ENCODE measurements around the gene FBXO33. TPM values are rescaled to one million over a fixed set of nuclear protein-coding genes. Genes with fewer than 3 reads are reported as not detected.

FBXO33 gene
- total RNA-seq, 1 experiment from 2014 or later = 3.9 TPM

GRCh38 chr14:39381366-39381765 lies 50.9 kb downstream of the FBXO33 start:
- POLR2A ChIA-PET = interaction anchor here (0.6 to 1.9 kb wide), 3 partner anchors 10 to 51 kb away, joined by 3 to 9 read pairs (median 3); no protein-coding TSS in a partner anchor

GRCh38 chr14:39376667-39377403 lies 55.4 kb downstream of the FBXO33 start:
- Mint-ChIP-seq H3K27ac (ENCODE audit: low read depth, unreplicated experiment) (peak overlapping the region; percentile 72), H3K4me3 (ENCODE audit: unreplicated experiment) (no peak overlapping the region), H3K27me3 (ENCODE audit: insufficient read depth, unreplicated experiment) (no peaks in the 10 kb centered on the region), H3K4me1 (ENCODE audit: insufficient read depth, unreplicated experiment) (peaks cover 9% of the 10 kb centered on the region), H3K36me3 (ENCODE audit: insufficient read depth, unreplicated experiment) (peaks cover 14% of the 10 kb centered on the region), H3K9me3 (ENCODE audit: unreplicated experiment) (no peaks in the 10 kb centered on the region)
- ChIA-PET POLR2A (interaction anchor here (0.7 to 1.2 kb wide), 3 partner anchors 16 to 263 kb away, joined by 3 to 4 read pairs (median 3); partner anchors contain the start of gene GEMIN2), CTCF (interaction anchor here (0.6 kb wide), 2 partner anchors 12 to 270 kb away, joined by 3 to 4 read pairs; no protein-coding TSS in a partner anchor)
- intact Hi-C loops (cut with micrococcal nuclease) = no loop called here
- no peak for TF ChIP-seq CTCF (IDR thresholded peaks at IDR 0.05; ENCODE audit: unreplicated experiment)
- peak; percentile 17 for DNase-seq (ENCODE audit: unreplicated experiment)
- no TSS peak for BruUV-seq (replicated peaks)

More at GRCh38 chr14:39381366-39381765, 50.9 kb downstream of the FBXO33 start:
- no peak for TF ChIP-seq CTCF (IDR thresholded peaks at IDR 0.05; ENCODE audit: unreplicated experiment)
- H3K36me3 Mint-ChIP-seq (ENCODE audit: insufficient read depth, unreplicated experiment) = peaks cover 4% of the 10 kb centered on the region
- no peaks in the 10 kb centered on the region for H3K9me3 Mint-ChIP-seq (ENCODE audit: unreplicated experiment)
- BruUV-seq (replicated peaks) = no TSS peak
- no peak for DNase-seq (ENCODE audit: unreplicated experiment)
- CTCF ChIA-PET = interaction anchor here (0.6 to 1.5 kb wide), 3 partner anchors 9 to 45 kb away, joined by 3 to 4 read pairs (median 3); no protein-coding TSS in a partner anchor
- no peak overlapping the region for H3K27ac Mint-ChIP-seq (ENCODE audit: low read depth, unreplicated experiment)
- peaks cover 9% of the 10 kb centered on the region for H3K4me1 Mint-ChIP-seq (ENCODE audit: insufficient read depth, unreplicated experiment)
- H3K27me3 Mint-ChIP-seq (ENCODE audit: insufficient read depth, unreplicated experiment) = no peaks in the 10 kb centered on the region
- intact Hi-C loops (cut with micrococcal nuclease) = no loop called here
- no peak overlapping the region for H3K4me3 Mint-ChIP-seq (ENCODE audit: unreplicated experiment)

- ChIA-PET POLR2A (interaction anchor here (0.6 kb wide), 1 partner anchor 16 kb away, joined by 3 read pairs; no protein-coding TSS in a partner anchor), CTCF (interaction anchor here (1.0 to 1.2 kb wide), 3 partner anchors 18 to 293 kb away, joined by 3 to 4 read pairs (median 3); no protein-coding TSS in a partner anchor)
- Mint-ChIP-seq H3K4me3 (ENCODE audit: unreplicated experiment) (no peak overlapping the region), H3K9me3 (ENCODE audit: unreplicated experiment) (no peaks in the 10 kb centered on the region), H3K36me3 (ENCODE audit: insufficient read depth, unreplicated experiment) (peaks cover 29% of the 10 kb centered on the region), H3K4me1 (ENCODE audit: insufficient read depth, unreplicated experiment) (peaks cover 9% of the 10 kb centered on the region), H3K27ac (ENCODE audit: low read depth, unreplicated experiment) (no peak overlapping the region), H3K27me3 (ENCODE audit: insufficient read depth, unreplicated experiment) (no peaks in the 10 kb centered on the region)
- no TSS peak for BruUV-seq (replicated peaks)
- no peak for DNase-seq (ENCODE audit: unreplicated experiment)
- no peak for TF ChIP-seq CTCF (IDR thresholded peaks at IDR 0.05; ENCODE audit: unreplicated experiment)
- intact Hi-C loops (cut with micrococcal nuclease) = no loop called here
Observed at GRCh38 chr14:39374851-39375250, 57.4 kb downstream of the FBXO33 start.

- intact Hi-C loops (cut with micrococcal nuclease) = no loop called here
- peak; percentile 10 for DNase-seq (ENCODE audit: unreplicated experiment)
- BruUV-seq (replicated peaks) = no TSS peak
- CTCF ChIA-PET = interaction anchor here (0.6 to 1.6 kb wide), 2 partner anchors 8 to 1498 kb away, joined by 3 read pairs; no protein-coding TSS in a partner anchor
- no peak for TF ChIP-seq CTCF (IDR thresholded peaks at IDR 0.05; ENCODE audit: unreplicated experiment)
- POLR2A ChIA-PET = no interaction called here
- no peaks in the 10 kb centered on the region for H3K9me3 Mint-ChIP-seq (ENCODE audit: unreplicated experiment)
- H3K36me3 Mint-ChIP-seq (ENCODE audit: insufficient read depth, unreplicated experiment) = peaks cover 42% of the 10 kb centered on the region
- no peak overlapping the region for H3K27ac Mint-ChIP-seq (ENCODE audit: low read depth, unreplicated experiment)
- H3K27me3 Mint-ChIP-seq (ENCODE audit: insufficient read depth, unreplicated experiment) = no peaks in the 10 kb centered on the region
- peaks cover 15% of the 10 kb centered on the region for H3K4me1 Mint-ChIP-seq (ENCODE audit: insufficient read depth, unreplicated experiment)
- no peak overlapping the region for H3K4me3 Mint-ChIP-seq (ENCODE audit: unreplicated experiment)
Observed at GRCh38 chr14:39372656-39373055, 59.6 kb downstream of the FBXO33 start.
